Astrocyte of the spinal cord (primary cell): ENCODE data around the gene BAAT.

Experiments
- DNase-seq: peaks from one replicate; pipeline ENCODE4 v3.0.0; 2011; ENCODE audit warnings: low read depth, low spot score
- H3K4me3 ChIP-seq: 2 replicates; pipeline ENCODE4 v1.5.1; 2011; ENCODE audit warnings: low read depth, mild to moderate bottlenecking, low read length, moderate library complexity
- CTCF ChIP-seq: IDR thresholded peaks from 2 replicates; pipeline ENCODE4 v1.5.1; 2012; ENCODE audit warnings: low read depth, mild to moderate bottlenecking, low read length, inconsistent platforms
- in situ Hi-C: cut with HindIII; loops from 2 replicates; pipeline ENCODE4 v1.10.0; 2017; ENCODE audit warnings: low sequenced_read_pairs

BAAT gene

GRCh38 chr9:101399643-101399970 lies 14.8 kb upstream of the BAAT start:
- TF ChIP-seq CTCF: no peak
- peak overlapping the region; percentile 59 for H3K4me3 ChIP-seq
- DNase-seq: no peak
- in situ Hi-C loops: no loop called here

GRCh38 chr9:101398930-101399642 lies 14.3 kb upstream of the BAAT start:
- no peak for TF ChIP-seq CTCF
- in situ Hi-C loops: no loop called here
- H3K4me3 ChIP-seq: peak overlapping the region; percentile 59
- DNase-seq: no peak

GRCh38 chr9:101398068-101398929 lies 13.5 kb upstream of the BAAT start, which contains the start of the genes MRPL50 and ZNF189:
MRPL50 (minus strand) TSS chr9:101398618; CDS start chr9:101398592, 26 bp downstream.
ZNF189 (plus strand) TSS chr9:101398851; CDS start chr9:101399157, 306 bp downstream.
- H3K4me3 ChIP-seq: peak within 1 kb of the TSS; percentile 59
- DNase-seq: peak; percentile 99
- in situ Hi-C loops: no loop called here

GRCh38 chr9:101397746-101398067 lies 12.9 kb upstream of the BAAT start:
- in situ Hi-C loops: no loop called here

More at GRCh38 chr9:101398068-101398929, 13.5 kb upstream of the BAAT start, which contains the start of the genes MRPL50 and ZNF189:
- no peak for TF ChIP-seq CTCF

GRCh38 chr9:101394687-101395086 lies 9.9 kb upstream of the BAAT start:
- DNase-seq: no peak
- TF ChIP-seq CTCF: no peak
- in situ Hi-C loops: no loop called here
- no peak overlapping the region for H3K4me3 ChIP-seq

More at GRCh38 chr9:101397746-101398067, 12.9 kb upstream of the BAAT start:
- peak overlapping the region; percentile 59 for H3K4me3 ChIP-seq
- DNase-seq: no peak
- TF ChIP-seq CTCF: no peak

GRCh38 chr9:101393135-101393534 lies 8.3 kb upstream of the BAAT start:
- no peak overlapping the region for H3K4me3 ChIP-seq
- in situ Hi-C loops: no loop called here
- no peak for TF ChIP-seq CTCF
- DNase-seq: no peak
